Body of pancreas (tissue), 4 donors: ENCODE measurements around the gene PTGFRN.

Experiments
- POLR2A ChIP-seq, 3 donors: fragments of 450-650 bp; IDR thresholded peaks; one replicate each; pipeline ENCODE4 v1.6.1; 2016; ENCODE audit warnings: antibody characterized with exemption in 3 of 3, mild to moderate bottlenecking in 2 of 3
- TF ChIP-seq, protein P1 (sequence below), 7 experiments: fragments of 450-650 bp in 4 of 7; fragments of 200-600 bp in 3 of 7; sonication (generic) in 3 of 7; IDR thresholded peaks; one replicate each; pipeline ENCODE4 v1.5.1; 2016 to 2019; ENCODE audit warnings: antibody characterized with exemption in 7 of 7

DNA sequence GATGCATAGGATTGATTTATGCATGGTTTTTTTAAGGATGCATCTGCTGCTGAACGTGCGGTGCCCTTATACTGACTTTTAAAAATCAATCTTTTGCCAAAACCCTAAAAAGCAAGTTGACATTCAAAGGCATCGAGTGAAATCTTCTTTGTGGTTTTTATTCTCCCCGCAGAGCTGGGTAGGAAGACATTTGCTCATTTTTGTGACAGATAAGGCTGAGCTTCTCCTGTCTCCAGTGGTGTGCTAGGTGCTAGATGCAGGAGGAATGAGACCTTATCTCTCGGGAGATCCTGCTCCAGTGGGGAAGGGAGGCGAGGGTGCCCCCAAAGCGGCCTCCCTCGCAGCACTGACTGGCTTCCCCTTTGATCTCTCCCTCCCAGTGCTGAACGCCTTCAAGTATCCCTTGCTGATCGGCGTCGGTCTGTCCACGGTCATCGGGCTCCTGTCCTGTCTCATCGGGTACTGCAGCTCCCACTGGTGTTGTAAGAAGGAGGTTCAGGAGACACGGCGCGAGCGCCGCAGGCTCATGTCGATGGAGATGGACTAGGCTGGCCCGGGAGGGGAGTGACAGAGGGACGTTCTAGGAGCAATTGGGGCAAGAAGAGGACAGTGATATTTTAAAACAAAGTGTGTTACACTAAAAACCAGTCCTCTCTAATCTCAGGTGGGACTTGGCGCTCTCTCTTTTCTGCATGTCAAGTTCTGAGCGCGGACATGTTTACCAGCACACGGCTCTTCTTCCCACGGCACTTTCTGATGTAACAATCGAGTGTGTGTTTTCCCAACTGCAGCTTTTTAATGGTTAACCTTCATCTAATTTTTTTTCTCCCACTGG is 76.9 kb downstream of the PTGFRN start:
- TF ChIP-seq, protein P1, sequence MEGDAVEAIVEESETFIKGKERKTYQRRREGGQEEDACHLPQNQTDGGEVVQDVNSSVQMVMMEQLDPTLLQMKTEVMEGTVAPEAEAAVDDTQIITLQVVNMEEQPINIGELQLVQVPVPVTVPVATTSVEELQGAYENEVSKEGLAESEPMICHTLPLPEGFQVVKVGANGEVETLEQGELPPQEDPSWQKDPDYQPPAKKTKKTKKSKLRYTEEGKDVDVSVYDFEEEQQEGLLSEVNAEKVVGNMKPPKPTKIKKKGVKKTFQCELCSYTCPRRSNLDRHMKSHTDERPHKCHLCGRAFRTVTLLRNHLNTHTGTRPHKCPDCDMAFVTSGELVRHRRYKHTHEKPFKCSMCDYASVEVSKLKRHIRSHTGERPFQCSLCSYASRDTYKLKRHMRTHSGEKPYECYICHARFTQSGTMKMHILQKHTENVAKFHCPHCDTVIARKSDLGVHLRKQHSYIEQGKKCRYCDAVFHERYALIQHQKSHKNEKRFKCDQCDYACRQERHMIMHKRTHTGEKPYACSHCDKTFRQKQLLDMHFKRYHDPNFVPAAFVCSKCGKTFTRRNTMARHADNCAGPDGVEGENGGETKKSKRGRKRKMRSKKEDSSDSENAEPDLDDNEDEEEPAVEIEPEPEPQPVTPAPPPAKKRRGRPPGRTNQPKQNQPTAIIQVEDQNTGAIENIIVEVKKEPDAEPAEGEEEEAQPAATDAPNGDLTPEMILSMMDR (IDR thresholded peaks at IDR 0.05) = peak in 3 of 7 experiments; percentile 12 to 22 (median 19)
- TF ChIP-seq POLR2A (IDR thresholded peaks at IDR 0.05) = no peak
